Gastroesophageal sphincter (tissue), 3 donors: Measurements from ENCODE around the gene RAN.

Source experiments
- POLR2A ChIP-seq, 2 donors: fragments of 450-650 bp; IDR thresholded peaks; one replicate each; pipeline ENCODE4 v1.6.1; 2017; ENCODE audit warnings: antibody characterized with exemption in 2 of 2, mild to moderate bottlenecking in 2 of 2, moderate library complexity in 1 of 2
- POLR2AphosphoS5 ChIP-seq: sonication (generic); formaldehyde crosslinking; IDR thresholded peaks from one replicate; pipeline ENCODE4 v1.6.1; 2017; ENCODE audit warnings: antibody characterized with exemption
- TF ChIP-seq, protein P1 (sequence below), 4 experiments: fragments of 200-600 bp in 2 of 4; fragments of 450-650 bp in 2 of 4; sonication (generic) in 1 of 4; IDR thresholded peaks; one replicate each; pipeline ENCODE4 v1.5.1; 2017 to 2019; ENCODE audit warnings: antibody characterized with exemption in 4 of 4, mild to moderate bottlenecking in 2 of 4, moderate library complexity in 2 of 4

DNA sequence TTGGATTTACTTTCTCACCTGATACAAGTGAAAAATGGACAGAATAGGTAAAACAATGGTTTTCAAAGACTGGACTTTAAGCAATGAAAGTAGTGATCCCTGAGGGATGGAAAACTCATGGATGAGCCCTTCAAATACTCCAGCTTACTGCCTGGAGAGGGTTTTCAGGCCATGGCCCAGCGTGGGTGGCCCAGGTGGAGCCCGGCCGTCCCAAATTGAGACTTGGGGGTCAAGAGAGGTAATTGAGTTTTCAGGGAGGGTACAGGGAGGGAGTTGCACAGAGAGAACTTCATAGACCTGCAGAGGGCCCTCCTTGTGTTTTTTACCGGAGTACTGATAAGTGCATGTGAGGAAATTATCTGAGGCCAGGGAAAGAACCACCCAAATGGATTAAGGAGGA is 37.2 kb downstream of the RAN start:
- TF ChIP-seq, protein P1, sequence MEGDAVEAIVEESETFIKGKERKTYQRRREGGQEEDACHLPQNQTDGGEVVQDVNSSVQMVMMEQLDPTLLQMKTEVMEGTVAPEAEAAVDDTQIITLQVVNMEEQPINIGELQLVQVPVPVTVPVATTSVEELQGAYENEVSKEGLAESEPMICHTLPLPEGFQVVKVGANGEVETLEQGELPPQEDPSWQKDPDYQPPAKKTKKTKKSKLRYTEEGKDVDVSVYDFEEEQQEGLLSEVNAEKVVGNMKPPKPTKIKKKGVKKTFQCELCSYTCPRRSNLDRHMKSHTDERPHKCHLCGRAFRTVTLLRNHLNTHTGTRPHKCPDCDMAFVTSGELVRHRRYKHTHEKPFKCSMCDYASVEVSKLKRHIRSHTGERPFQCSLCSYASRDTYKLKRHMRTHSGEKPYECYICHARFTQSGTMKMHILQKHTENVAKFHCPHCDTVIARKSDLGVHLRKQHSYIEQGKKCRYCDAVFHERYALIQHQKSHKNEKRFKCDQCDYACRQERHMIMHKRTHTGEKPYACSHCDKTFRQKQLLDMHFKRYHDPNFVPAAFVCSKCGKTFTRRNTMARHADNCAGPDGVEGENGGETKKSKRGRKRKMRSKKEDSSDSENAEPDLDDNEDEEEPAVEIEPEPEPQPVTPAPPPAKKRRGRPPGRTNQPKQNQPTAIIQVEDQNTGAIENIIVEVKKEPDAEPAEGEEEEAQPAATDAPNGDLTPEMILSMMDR (IDR thresholded peaks at IDR 0.05) = no peak
- TF ChIP-seq POLR2AphosphoS5 (no peak), POLR2A (IDR thresholded peaks at IDR 0.05) (no peak)
